HG03432 (cell line): ENCODE measurements around the gene ZEB1.
A peak's percentile ranks its signal among the peaks of the same experiment; 100 is the strongest.
"Not testable (repeated sequence)": the region's sequence is repeated elsewhere in the genome, so short reads cannot be mapped to it uniquely, and the experiment has no call there.

Source experiments
- ATAC-seq: cut with Tn5 transposase; IDR thresholded peaks from one replicate; pipeline ENCODE4 v1.9.1; 2021; ENCODE audit warnings: mild to moderate bottlenecking, moderate library complexity; ENCODE audit not compliant: unreplicated experiment

Gene ZEB1

DNA sequence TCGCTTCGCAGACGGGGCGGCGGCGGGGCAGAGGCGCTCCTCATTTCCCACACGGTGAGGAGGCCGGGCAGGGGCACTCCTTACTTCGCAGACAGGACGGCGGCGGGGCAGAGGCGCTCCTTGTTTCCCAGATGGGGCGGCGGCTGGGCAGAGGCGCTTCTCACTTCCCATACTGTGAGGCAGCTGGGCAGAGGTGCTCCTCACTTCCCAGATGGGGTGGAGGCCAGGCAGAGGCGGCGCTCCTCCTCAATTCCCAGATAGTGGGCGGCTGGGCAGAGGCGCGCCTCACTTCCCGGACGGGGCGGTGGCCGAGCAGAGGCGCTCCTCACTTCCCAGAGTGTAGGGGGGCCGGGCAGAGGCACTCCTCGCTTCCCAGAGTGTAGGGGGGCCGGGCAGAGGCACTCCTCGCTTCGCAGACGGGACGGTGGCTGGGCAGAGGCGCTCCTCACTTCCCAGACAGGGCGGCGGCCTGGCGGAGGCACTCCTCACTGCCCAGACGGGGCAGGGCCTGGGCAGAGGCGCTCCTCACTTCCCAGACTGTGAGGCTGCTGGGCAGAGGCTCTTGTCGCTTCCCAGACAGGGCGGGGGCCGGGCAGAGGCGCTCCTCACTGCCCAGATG, 43.1 kb downstream of the ZEB1 start:
- no peak for ATAC-seq

DNA sequence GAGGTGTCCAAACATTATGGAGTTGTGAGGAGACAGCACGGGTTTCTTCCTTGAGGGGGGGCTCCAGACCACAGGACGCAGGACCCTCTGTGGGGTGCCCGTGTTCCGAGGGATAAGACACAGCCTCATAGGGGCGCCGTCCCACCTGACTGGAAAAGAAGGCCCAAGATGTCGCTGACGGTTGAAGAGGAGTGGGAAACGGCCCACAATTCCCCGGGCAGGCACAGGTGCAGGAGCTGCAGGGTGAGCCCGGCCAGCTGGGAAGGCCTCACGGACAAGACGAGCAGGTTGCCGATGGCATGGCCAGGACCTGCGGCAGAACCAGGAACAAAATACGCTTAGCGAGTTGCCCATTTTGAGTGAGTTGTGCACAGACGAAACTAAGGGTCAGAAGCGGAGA, 44.7 kb downstream of the ZEB1 start:
- ATAC-seq = not testable (repeated sequence)

DNA sequence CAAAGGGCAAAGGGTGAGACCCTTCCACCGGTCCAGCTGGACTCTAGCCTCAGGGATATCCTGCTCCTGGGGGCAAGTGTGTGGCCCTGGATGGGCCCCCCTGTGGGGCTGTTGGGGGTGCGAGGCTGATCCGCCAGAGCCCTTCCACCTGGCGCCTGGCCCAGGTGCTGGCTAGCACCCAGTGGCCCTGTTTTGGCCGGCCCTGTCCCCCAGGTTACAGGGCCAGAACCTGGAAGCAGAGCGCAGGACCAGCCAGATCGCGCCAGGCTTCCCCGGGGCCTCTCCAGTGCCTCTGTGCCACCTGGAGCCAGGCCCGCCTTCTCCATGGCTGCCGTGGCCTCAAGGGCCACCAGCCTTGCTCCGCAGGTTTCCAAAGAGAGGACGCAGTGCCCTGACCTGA, 45.2 kb downstream of the ZEB1 start:
- ATAC-seq = not testable (repeated sequence)

DNA sequence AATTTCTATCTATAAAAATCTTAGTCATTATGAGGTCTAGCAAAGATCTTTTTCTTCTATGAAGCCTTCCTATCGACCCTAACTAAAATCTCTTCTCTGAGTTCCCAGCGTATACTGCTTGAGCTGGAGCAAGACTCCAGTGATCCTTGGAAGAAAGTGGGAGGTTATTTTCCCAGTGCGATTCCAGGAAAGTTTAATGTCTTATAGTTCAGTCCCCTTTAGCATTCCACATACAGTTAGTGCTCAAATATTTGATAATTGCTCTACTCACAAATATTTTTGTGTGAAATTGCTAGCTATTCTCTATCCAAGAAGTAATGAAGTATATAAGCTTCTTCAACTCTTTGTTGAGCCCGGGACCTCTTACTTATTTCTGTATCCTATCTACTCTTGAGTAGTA, 47.7 kb downstream of the ZEB1 start:
- ATAC-seq = no peak

DNA sequence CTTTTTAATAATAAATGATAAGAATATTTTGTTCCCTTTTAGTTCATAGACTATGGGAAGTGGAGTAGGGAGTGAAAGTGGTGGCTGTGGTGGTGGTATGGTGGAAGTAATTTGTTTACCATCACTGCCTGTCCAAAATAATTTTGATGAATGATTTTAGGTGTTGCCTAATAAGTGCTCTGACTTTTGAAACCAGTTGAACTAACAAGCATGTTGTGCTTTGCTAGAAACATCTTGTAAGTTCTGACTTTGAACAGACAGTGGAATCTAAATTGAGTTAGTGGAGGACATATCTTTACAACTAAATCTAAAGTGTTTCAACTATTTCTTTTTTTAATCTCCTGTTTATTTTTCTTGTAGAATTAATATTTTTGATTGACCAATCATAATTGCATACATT, 49.7 kb downstream of the ZEB1 start:
- ATAC-seq = no peak

DNA sequence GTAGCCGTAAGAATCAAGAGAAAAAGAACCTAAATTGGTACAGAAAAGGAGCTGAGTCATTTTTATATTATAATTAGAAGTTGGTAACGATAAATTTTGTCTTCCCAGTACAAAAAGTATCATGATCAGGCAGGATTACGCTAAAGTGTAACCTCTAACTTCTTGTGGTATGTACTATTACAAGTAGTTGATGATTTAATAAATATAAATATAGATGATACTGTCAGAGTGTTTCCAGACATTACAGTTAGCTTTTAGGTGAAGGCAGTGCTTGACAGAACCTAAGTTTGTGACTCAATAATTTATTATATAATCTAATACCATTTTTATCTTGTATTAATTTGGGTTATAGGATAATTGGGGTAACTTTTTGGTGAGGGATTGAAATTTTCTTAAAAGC, 53.4 kb downstream of the ZEB1 start:
- no peak for ATAC-seq

DNA sequence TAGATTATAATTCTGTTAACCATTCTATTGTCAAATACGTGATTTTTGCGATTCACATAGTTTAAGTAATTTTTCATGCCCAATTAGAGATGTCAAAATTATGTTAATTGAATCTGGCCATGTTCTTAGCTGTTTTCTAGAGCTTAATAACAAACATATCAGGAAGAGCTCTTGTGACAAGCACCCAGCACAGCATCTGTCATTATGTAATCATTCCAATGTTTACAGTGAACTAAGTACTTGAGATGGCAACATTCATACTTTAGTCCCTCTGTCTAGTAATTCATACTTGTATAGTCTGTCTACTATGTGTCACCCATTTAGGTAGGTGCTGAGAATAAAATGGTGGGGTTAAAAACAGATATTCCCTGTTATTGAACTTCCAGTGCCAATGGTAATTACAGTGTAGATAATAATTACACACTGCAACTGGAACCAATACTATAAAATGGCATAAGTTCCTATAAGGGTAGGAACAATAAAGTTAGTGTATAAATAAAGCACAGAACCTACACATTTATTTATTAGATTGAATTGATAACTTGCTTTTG, 55.2 kb downstream of the ZEB1 start:
- no peak for ATAC-seq

DNA sequence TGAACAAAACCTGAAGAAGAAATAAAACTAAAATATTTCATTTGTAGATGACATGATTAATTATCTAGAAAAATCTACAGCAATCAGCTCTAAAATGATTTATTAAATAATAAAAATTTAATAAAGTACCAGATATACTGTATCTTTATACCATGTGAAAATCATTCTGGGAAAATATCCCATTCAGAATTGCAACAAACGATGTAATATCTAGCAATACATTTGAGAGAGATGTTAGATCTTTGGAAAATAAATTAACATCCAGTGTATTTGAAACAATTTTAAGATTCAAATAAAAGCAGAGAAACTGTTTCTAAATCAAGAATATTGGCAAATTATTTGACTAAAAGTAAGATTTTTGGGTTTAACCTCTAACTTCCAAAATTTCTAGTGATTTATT, 62.2 kb downstream of the ZEB1 start:
- ATAC-seq = no peak

DNA sequence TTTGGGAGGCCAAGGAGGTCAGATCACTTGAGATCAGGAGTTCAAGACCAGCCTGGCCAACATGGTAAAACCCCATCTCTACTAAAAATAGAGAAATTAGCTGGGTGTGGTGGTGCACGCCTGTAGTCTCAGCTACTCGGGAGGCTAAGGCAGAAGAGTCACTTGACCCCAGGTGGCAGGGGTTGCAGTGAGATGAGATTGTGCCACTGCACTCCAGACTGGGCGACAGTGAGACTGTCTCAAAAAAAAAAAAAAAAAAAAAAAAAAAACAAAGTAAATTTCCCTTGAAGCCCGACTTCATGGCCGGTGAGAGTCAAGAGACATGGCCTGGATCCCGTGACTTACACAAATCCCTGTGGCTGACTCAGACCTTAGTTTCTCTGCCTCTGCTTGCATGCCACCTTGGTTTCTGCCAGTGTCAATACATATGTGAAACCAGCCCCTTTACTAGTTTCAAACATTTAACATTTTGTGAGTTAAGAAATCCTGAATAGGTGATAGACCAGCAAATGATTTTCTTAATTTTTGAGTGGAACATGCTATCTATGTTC, 62.8 kb downstream of the ZEB1 start:
- ATAC-seq = peak; percentile 21

DNA sequence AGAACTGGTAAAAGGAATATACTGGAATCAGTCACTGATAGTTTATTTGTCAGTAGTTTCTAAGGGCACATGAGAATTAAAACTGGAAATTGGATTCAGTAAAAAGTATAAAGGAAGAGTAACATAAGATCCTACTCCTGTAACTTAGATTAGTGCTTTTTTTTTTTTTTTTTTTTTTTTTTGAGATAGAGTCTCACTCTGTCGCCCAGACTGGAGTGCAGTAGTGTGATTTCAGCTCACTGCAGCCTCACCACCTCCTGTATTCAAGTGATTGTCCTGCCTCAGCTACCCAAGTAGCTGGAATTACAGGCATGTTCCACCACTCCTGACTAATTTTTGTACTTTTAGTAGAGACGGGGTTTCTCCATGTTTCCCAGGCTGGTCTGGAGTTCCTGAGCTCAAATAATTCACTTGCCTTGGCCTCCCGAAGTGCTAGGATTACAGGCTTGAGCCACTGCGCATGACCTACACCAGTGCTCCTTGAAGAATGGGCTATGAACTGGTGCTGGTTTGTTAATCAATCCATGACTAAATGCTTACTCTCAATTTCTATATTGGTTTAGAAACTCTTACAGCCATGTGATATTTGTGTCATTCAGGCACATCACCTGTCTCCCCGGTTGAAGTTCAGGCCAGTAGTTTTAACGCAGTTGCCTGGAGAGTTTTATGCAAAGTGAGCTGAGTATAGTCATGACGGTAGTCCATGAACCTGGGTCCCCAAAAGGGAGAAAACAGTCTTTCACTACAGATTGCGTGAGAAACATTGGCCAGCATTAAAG, 65.0 kb downstream of the ZEB1 start:
- peak; percentile 97 for ATAC-seq

DNA sequence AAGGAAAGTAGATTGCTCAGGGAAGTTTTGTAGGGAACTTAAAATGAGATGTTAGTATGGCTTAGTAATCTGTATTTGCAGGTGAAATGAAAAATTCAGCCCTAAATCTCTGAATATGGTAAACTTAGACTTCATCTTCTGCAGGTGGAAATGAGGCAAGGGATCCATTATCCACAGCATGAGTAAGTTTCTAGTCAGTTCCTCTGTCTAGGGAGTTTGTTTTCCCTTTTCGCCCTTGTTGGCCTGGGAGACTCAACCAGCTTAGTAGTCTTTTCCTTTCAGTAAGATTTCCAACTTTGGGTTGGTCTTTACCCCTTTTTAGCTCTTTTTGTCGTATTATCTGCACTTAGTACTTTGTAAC, 65.6 kb downstream of the ZEB1 start:
- peak; percentile 18 for ATAC-seq

DNA sequence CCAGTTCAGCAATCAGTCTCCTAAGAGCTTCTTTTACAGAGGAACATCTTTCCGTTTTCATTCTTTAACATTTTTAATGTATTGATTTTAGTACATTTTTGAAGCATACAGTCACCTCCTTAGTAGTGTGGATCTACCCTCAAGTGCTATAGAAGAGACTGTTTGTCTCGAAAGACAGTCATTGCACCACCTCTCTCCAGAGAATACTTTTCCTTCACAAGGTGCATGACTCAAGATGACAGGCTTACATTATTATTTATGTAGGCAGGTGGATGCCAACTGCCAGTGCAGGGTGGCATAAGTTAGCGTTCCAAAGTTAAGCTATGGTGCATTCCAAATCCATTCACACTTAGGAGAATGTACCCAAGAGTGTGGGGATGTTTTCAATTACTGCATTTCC, 71.8 kb downstream of the ZEB1 start:
- ATAC-seq = no peak

DNA sequence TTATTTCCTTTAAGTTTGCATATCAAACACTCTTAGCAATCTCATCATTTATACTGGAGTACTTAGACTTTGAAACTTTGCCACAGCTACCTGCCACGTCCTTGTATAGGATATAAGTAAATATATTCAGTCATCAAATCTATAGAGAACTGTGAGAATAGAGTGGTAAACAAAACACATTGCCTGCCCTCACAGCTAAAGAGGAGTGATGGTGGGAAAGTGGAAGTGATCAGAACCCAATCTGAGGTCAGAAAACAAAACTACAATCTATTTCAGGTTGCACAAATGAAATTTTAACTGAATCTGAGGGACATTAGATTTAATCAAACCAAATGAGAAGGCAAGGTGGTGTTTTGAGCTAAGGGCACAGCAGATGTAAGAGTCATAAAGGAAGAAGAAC, 74.8 kb downstream of the ZEB1 start:
- ATAC-seq = peak; percentile 69

DNA sequence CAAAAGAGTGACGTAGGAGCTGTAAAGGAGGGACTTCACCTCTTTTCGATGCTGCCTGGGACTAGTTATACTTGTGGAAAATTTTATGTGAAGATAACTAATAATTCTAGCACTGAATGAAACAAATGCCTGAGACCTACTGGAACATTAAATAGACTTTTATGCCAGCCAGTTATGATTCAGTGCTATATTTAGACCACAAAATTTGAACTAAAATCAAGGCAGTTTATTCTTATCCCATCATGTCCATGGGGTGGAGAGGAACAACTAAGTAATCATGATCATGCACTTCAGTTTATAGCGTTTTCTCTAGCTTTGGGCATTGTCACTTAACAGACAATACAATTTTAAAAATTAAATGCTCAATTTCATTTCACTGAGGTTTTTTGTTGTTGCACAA, 76.7 kb downstream of the ZEB1 start:
- no peak for ATAC-seq

DNA sequence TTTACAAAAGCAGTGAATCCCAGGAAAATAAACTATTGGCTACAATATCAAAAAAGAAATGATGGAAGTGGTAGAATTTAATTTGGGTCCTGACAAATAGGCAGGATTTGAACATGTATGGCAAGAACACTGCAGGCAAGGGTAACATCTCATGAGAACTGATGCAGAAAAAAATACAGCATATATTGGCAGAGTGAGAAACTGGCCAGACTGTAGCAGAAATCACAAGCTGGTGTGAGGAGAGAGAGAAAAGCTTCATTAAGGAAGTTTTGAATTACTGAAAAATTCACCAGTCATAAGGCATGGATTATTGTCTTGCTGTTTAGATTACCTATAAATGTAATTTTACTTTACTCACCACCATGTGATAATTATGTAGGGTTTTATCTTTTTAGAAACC, 77.4 kb downstream of the ZEB1 start:
- no peak for ATAC-seq

DNA sequence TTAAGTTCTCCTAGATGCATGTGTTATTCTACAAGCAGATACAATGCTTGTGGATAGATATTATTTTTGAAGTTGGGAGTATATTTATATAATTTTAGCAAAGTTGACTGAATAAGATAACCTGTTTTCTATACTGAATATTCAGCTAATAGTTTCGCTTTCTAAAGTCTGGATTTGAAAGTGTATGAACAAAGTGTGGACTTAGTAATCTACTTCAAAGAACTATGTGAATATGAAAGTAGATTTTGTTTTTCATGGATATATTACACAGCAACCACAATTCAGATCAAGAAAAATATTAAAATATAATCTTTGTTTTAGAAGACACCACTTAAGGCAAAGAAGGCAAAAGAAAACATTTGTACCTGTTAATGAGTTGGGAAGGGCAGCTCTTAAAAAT, 78.8 kb downstream of the ZEB1 start:
- no peak for ATAC-seq

DNA sequence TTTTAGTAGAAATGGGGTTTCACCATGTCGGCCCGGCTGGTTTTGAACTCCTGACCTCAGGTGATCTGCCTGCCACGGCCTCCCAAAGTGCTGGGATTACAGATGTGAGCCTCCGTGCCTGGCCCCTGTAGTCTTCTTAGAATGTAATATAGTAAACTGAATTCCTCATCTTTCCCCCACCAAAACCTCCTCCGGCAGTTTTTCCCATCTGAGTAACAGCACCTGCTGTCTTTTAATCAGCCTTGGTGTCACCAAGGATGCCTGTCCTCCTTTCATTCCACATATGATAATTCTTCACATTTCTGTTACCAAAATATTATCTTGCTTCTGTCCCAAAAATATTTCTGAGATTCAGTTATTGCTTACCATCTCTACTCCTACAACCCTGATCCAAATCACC, 80.2 kb downstream of the ZEB1 start:
- no peak for ATAC-seq

DNA sequence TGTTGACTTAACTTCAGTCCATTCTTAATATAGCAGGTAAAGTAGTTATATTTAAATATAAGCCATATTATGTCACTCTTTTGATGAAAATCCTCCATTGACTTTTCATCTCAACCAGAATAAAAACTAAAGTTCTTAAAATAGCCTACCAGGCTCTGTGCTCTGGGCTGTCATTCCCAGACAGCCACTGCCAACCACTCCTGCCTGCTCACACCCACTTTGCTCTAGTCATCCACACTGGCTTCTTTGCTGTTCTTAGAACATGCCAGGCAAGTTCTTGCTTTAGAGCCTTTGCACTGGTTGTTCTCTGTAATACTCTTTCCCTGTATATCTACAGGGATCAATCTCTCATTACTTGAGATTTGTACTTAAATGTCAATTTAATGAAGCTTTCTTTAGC, 80.6 kb downstream of the ZEB1 start:
- ATAC-seq = no peak

DNA sequence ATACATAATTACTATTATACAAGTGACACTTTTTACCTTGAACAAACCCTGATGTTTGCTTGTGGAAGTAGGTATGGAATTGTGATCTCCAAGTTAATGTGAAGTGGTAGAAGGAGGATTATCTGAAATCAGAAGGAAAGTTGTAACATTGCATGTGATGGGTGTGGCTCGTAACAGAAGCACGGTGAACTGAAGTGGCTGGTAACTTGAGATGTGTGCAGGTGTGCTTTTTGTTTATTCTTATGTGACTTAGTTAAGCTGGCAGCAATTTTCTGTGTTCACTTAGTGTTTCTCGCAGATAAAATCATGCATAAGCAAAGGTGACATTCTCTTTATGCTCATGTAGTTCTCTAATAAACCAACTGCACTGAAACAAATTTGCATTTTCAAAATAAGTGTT, 82.3 kb downstream of the ZEB1 start:
- ATAC-seq = no peak

DNA sequence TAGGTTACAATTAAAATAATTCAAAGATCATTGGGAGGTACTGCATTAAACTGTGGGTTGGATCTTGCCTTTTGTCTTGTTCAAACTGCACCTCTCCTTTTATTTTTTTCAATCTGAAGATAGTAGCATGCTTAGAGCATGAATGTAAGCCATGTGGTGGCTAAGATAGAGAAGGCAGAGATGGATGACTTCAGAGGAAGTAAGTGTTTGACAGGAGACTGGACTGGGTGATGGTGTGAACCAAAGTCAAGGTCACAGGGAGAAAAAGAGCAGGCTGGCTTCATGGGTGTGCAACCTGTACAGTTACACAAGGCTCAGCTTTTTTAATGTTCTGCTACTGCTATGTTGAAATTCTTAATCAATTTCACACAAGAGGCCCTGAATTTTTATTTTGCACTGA, 85.6 kb downstream of the ZEB1 start:
- ATAC-seq = peak; percentile 54

DNA sequence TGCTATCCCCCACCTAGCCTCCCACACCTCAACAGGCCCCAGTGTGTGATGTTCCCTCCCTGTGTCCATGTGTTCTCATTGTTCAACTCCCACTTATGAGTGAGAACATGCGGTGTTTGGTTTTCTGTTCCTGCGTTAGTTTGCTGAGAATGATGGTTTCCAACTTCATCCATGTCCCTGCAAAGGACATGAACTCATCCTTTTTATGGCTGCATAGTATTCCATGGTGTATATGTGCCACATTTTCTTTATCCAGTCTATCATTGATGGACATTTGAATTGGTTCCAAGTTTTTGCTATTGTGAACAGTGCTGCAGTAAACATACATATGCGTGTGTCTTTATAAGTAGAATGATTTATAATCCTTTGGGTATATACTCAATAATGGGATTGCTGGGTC, 86.8 kb downstream of the ZEB1 start:
- not testable (repeated sequence) for ATAC-seq

DNA sequence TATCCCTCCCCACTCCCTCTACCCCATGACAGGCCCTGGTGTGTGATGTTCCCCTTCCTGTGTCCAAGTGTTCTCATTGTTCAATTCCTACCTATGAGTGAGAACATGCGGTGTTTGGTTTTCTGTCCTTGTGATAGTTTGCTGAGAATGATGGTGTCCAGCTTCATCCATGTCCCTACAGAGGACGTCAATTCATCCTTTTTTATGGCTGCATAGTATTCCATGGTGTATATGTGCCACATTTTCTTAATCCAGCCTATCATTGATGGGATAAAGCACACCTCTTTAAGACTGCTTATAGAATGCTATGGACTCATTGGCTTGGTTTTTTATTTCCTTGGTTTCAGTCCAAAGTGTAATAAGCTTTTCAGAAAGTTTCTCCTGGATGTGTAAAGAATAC, 93.4 kb downstream of the ZEB1 start:
- ATAC-seq = not testable (repeated sequence)
